ENCODE measurements around the gene SBNO2.

Gene SBNO2

DNA sequence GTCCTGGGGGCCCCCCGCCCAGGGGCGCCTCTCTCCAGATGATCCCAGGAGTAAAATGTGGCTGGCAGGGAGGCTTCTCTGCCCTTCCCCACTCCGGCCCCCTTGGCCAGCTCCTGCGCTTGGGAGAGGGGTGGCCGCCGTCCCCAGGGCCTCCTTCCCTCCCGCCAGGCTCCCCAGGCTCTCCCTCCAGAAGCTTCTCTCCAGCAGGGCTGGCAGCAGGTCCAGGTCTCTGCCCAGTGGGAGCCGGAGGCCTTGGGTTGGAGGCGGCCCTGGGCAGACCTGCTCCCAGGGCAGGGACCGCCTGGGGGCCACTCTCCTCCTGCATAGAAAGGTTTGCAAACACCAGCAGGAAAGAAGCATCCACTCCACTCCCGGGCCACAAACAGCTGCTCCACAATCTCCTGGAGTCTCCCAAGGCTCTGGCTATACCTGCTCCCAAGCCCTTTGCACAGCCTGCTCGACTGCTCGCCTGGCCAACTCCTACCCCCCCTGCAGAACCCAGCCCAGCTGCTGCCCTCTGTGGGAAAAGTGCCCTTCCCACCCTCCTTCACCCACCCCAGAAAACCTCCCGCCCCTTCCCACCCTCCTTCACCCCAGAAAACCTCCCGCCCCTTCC is 26.0 kb downstream of the SBNO2 start:
- TF ChIP-seq SIN3A (IDR thresholded peaks at IDR 0.05; ENCODE audit: borderline replicate concordance, insufficient read depth, low read length) (no peak), TAF1 (IDR thresholded peaks at IDR 0.05; ENCODE audit: borderline replicate concordance, insufficient read depth, low read length) (no peak), FOXP2 (optimal IDR thresholded peaks at IDR 0.05; ENCODE audit: borderline replicate concordance, extremely low read depth, extremely low read length, insufficient read depth) (no peak), POLR2AphosphoS5 (IDR thresholded peaks at IDR 0.05; ENCODE audit: low read depth, low read length) (no peak)
- TF ChIP-seq, protein P1, sequence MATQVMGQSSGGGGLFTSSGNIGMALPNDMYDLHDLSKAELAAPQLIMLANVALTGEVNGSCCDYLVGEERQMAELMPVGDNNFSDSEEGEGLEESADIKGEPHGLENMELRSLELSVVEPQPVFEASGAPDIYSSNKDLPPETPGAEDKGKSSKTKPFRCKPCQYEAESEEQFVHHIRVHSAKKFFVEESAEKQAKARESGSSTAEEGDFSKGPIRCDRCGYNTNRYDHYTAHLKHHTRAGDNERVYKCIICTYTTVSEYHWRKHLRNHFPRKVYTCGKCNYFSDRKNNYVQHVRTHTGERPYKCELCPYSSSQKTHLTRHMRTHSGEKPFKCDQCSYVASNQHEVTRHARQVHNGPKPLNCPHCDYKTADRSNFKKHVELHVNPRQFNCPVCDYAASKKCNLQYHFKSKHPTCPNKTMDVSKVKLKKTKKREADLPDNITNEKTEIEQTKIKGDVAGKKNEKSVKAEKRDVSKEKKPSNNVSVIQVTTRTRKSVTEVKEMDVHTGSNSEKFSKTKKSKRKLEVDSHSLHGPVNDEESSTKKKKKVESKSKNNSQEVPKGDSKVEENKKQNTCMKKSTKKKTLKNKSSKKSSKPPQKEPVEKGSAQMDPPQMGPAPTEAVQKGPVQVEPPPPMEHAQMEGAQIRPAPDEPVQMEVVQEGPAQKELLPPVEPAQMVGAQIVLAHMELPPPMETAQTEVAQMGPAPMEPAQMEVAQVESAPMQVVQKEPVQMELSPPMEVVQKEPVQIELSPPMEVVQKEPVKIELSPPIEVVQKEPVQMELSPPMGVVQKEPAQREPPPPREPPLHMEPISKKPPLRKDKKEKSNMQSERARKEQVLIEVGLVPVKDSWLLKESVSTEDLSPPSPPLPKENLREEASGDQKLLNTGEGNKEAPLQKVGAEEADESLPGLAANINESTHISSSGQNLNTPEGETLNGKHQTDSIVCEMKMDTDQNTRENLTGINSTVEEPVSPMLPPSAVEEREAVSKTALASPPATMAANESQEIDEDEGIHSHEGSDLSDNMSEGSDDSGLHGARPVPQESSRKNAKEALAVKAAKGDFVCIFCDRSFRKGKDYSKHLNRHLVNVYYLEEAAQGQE (IDR thresholded peaks at IDR 0.05; ENCODE audit: insufficient read depth in 1 of 2, low read depth in 2 of 2, low read length in 2 of 2): no peak

DNA sequence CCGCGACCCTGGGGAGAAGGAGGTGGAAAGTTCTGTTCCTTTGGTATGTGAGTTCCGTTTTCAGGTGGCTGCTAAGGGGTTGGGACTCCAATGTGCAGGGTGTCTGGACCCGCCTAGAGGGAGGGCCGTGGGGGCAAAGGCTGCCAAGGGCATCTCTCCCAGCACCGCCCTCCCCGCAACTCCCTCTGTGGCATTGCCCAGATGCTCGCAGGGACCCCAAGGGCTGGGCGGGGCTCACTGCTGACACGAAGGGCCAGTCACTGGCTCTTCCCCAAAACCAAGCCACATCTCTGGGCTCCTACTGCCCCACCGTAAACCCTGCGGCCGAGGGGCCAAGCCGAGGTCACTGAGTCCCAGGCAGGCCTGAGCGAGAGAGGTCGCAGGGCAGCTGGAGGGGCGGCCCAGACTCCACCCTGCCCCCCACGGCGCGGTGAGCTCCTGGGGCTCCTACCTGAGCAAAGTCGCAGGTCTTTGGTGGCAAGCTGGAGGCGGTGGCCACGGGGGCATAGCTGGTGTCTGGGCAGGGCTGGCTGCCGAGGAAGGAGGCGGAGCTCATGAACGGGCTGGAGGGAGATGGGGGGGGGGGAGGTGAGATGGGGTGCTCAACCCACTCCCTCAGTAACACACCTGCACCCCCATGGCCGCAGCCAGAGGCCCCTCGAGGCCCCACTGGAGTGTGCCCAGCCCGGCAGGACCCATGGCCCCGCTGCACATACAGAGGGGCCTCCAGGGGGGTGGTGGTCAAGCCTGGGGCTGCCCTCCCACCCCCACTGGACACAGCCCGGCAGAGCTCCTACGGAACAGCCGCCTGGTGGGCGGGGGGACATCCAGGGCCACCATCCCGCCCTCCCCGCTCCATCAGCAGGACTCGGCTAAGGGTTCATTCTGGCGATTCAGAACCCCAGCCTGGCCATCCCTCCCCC is 26.9 kb downstream of the SBNO2 start:
- TF ChIP-seq SIN3A (IDR thresholded peaks at IDR 0.05; ENCODE audit: borderline replicate concordance, insufficient read depth, low read length): no peak

DNA sequence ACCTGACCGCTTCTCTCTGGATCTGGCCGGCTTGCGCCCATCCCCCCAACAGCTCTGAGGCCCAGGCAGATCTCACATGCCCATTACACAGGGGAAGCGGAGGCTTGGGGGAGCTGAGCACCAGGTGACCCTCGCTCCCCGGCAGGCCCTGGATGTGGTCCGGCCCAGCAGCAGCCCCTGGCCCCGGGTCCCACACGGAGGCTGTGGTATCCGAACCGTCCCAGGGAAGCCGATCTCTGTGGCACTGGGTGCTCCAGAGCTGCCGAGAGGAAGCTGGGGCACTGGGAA is 27.7 kb downstream of the SBNO2 start:
- TF ChIP-seq SIN3A (IDR thresholded peaks at IDR 0.05; ENCODE audit: borderline replicate concordance, insufficient read depth, low read length): no peak
- TF ChIP-seq, protein P1 (IDR thresholded peaks at IDR 0.05; ENCODE audit: insufficient read depth in 1 of 2, low read depth in 2 of 2, low read length in 2 of 2): no peak

DNA sequence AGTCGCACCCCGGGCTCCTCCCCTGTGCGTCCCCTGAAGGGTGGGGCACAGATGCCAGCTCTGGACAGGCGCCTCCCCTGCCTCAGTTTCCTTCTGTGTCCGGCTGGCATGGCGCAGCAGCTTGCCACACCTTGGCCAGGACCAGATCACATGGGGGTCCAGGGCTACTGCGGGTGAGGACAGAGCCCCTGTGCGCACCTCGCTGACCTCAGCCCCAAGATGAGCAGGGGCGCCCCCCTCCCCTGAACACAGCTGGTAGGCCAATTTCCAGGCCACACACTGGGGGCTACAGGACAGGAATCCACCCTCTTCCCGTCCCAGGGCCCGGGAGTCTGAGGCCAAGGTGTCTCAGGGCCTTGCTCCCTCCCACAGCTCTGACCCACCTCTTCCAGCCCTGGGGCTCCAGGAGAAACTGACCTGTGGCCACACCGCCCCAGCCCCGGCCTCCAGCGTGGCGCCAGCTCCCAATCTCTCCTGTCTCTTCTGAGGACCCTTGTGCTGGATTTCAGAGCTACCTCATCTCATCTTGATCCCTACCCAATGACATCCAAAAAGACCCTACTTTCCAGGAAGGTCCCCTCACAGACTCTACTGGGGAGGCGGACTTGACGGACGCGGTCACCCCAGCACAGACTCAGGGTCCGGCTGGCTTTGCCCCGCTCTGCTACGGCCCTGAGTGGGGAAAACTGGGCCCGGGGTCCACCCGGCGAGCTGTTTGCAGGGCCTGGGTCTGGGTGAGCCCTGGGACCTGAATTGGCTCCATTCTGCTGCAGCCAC is 28.2 kb downstream of the SBNO2 start:
- TF ChIP-seq FOXP2 (optimal IDR thresholded peaks at IDR 0.05; ENCODE audit: borderline replicate concordance, extremely low read depth, extremely low read length, insufficient read depth) (no peak), SIN3A (IDR thresholded peaks at IDR 0.05; ENCODE audit: borderline replicate concordance, insufficient read depth, low read length) (no peak), TAF1 (IDR thresholded peaks at IDR 0.05; ENCODE audit: borderline replicate concordance, insufficient read depth, low read length) (no peak), POLR2AphosphoS5 (IDR thresholded peaks at IDR 0.05; ENCODE audit: low read depth, low read length) (no peak)
- TF ChIP-seq, protein P1 (IDR thresholded peaks at IDR 0.05; ENCODE audit: insufficient read depth in 1 of 2, low read depth in 2 of 2, low read length in 2 of 2): no peak

DNA sequence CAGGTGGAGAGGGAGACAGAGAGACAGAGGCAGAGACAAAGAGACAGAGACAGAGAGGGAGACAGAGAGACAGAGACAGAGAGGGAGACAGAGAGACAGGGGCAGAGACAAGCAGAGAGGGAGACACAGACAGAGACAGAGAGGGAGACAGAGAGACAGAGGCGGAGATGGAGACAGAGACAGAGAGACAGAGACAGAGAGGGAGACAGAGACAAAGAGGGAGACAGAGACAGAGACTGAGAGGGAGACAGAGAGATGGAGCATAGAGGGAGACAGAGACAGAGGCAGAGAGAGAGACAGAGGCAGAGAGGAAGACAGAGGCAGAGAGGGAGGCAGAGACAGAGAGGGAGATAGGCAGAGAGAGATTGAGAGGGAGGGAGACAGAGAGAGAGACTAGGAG is 29.3 kb downstream of the SBNO2 start:
- TF ChIP-seq, protein P1 (IDR thresholded peaks at IDR 0.05; ENCODE audit: insufficient read depth in 1 of 2, low read depth in 2 of 2, low read length in 2 of 2): no peak
- TF ChIP-seq SIN3A (IDR thresholded peaks at IDR 0.05; ENCODE audit: borderline replicate concordance, insufficient read depth, low read length) (no peak), FOXP2 (optimal IDR thresholded peaks at IDR 0.05; ENCODE audit: borderline replicate concordance, extremely low read depth, extremely low read length, insufficient read depth) (no peak), TAF1 (IDR thresholded peaks at IDR 0.05; ENCODE audit: borderline replicate concordance, insufficient read depth, low read length) (no peak), POLR2AphosphoS5 (IDR thresholded peaks at IDR 0.05; ENCODE audit: low read depth, low read length) (no peak)
